ENCODE data around the gene CFAP74. TPM values are rescaled to one million over a fixed set of nuclear protein-coding genes. Genes with fewer than 3 reads are reported as not detected.

CFAP74 gene
- total and polyA plus RNA-seq, 2 of the 13 experiments (the other 11 are each of a cell fraction or from before 2014, with no cell fraction given): 0.27 to 0.62 TPM

GRCh38 chr1:1943834-1944570 lies 59.6 kb downstream of the CFAP74 start (continued):
- TF ChIP-seq, protein P1, sequence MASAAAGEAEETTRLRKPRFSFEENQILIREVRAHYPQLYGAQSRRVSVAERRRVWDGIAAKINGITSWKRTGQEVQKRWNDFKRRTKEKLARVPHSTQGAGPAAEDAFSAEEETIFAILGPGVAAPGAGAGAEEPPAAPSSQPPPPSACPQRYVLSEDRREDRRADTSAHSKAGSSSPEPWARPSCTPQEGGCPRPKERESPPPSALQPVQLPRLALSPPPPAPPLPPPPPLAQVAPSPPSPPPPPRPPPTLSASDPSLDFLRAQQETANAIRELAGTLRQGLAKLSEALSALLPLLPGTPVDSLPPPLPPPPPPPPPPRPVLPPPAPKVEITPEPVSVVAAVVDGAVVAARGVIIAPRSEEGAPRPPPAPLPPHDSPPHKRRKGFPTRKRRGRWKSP (CRISPR knock-in tag; IDR thresholded peaks at IDR 0.05): peak; percentile 29; the same call in 1 of the 2 replicates
- TF ChIP-seq ZNF3 (CRISPR knock-in tag; IDR thresholded peaks at IDR 0.05): no peak
- no peak for TF ChIP-seq ISL2 (CRISPR knock-in tag; IDR thresholded peaks at IDR 0.05)
- no peak for TF ChIP-seq NFRKB (IDR thresholded peaks at IDR 0.05)
- TF ChIP-seq, protein P2, sequence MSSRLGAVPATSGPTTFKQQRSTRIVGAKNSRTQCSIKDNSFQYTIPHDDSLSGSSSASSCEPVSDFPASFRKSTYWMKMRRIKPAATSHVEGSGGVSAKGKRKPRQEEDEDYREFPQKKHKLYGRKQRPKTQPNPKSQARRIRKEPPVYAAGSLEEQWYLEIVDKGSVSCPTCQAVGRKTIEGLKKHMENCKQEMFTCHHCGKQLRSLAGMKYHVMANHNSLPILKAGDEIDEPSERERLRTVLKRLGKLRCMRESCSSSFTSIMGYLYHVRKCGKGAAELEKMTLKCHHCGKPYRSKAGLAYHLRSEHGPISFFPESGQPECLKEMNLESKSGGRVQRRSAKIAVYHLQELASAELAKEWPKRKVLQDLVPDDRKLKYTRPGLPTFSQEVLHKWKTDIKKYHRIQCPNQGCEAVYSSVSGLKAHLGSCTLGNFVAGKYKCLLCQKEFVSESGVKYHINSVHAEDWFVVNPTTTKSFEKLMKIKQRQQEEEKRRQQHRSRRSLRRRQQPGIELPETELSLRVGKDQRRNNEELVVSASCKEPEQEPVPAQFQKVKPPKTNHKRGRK (CRISPR knock-in tag; IDR thresholded peaks at IDR 0.05): no peak
- no peak for TF ChIP-seq ZNF230 (CRISPR knock-in tag; IDR thresholded peaks at IDR 0.05)
- TF ChIP-seq SRSF1 (optimal IDR thresholded peaks at IDR 0.05; ENCODE audit: low read depth, low read length): peak; percentile 29
- TF ChIP-seq ZNF775 (CRISPR knock-in tag; IDR thresholded peaks at IDR 0.05; ENCODE audit: borderline replicate concordance): no peak
- no peak for TF ChIP-seq ZNF496 (CRISPR knock-in tag; IDR thresholded peaks at IDR 0.05; ENCODE audit: insufficient replicate concordance)
- TF ChIP-seq ZNF619 (CRISPR knock-in tag; IDR thresholded peaks at IDR 0.05): no peak; the same call in none of the 2 replicates
- no peak for TF ChIP-seq SOX6 (IDR thresholded peaks at IDR 0.05)
- TF ChIP-seq SOX6 (CRISPR knock-in tag; IDR thresholded peaks at IDR 0.05): peak; percentile 61
- TF ChIP-seq GABPA (IDR thresholded peaks at IDR 0.05; ENCODE audit: low read depth, low read length): no peak
- TF ChIP-seq GABPA (CRISPR knock-in tag; IDR thresholded peaks at IDR 0.05; ENCODE audit: low read depth): no peak
- TF ChIP-seq, protein P3, sequence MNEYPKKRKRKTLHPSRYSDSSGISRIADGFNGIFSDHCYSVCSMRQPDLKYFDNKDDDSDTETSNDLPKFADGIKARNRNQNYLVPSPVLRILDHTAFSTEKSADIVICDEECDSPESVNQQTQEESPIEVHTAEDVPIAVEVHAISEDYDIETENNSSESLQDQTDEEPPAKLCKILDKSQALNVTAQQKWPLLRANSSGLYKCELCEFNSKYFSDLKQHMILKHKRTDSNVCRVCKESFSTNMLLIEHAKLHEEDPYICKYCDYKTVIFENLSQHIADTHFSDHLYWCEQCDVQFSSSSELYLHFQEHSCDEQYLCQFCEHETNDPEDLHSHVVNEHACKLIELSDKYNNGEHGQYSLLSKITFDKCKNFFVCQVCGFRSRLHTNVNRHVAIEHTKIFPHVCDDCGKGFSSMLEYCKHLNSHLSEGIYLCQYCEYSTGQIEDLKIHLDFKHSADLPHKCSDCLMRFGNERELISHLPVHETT (CRISPR knock-in tag; conservative IDR thresholded peaks at IDR 0.05): 0 out of 2 replicates have a peak, but pooled peaks have one; percentile 29
- TF ChIP-seq, protein P4, sequence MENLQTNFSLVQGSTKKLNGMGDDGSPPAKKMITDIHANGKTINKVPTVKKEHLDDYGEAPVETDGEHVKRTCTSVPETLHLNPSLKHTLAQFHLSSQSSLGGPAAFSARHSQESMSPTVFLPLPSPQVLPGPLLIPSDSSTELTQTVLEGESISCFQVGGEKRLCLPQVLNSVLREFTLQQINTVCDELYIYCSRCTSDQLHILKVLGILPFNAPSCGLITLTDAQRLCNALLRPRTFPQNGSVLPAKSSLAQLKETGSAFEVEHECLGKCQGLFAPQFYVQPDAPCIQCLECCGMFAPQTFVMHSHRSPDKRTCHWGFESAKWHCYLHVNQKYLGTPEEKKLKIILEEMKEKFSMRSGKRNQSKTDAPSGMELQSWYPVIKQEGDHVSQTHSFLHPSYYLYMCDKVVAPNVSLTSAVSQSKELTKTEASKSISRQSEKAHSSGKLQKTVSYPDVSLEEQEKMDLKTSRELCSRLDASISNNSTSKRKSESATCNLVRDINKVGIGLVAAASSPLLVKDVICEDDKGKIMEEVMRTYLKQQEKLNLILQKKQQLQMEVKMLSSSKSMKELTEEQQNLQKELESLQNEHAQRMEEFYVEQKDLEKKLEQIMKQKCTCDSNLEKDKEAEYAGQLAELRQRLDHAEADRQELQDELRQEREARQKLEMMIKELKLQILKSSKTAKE (CRISPR knock-in tag; IDR thresholded peaks at IDR 0.05; ENCODE audit: borderline replicate concordance): no peak
- no peak for TF ChIP-seq HOXA9 (CRISPR knock-in tag; IDR thresholded peaks at IDR 0.05; ENCODE audit: borderline replicate concordance)
- TF ChIP-seq TFAP4 (IDR thresholded peaks at IDR 0.05; ENCODE audit: borderline replicate concordance, low read depth): 0 out of 2 replicates have a peak, but pooled peaks have one; percentile 58
- TF ChIP-seq, protein P5, sequence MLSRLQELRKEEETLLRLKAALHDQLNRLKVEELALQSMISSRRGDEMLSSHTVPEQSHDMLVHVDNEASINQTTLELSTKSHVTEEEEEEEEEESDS (CRISPR knock-in tag; IDR thresholded peaks at IDR 0.05; ENCODE audit: borderline replicate concordance): no peak
- TF ChIP-seq ZNF841 (CRISPR knock-in tag; IDR thresholded peaks at IDR 0.05; ENCODE audit: borderline replicate concordance): no peak
- no peak for TF ChIP-seq PBX3 (CRISPR knock-in tag; IDR thresholded peaks at IDR 0.05; ENCODE audit: borderline replicate concordance)

Data from HepG2 (cell line).